Cardiac fibroblast (primary cell): ENCODE results near the gene SMPDL3B.

Experiments
- DNase-seq, 2 donors: peaks; one replicate each; pipeline versions ENCODE4 v3.0.0 to v3.0.0-alpha.2; 2010; ENCODE audit warnings: low read depth in 2 of 2
- H3K4me3 ChIP-seq, 2 donors: replicated peaks in 1 of 2; 1 replicate in 1 of 2; 2 replicates in 1 of 2; pipeline ENCODE4 v1.5.1; 2011; ENCODE audit warnings: low read depth in 2 of 2, low read length in 2 of 2, mild to moderate bottlenecking in 2 of 2, moderate library complexity in 1 of 2
- TF ChIP-seq, protein P1 (sequence below): IDR thresholded peaks from one replicate; pipeline ENCODE4 v1.5.1; 2011; ENCODE audit warnings: low read depth, mild to moderate bottlenecking, low read length, inconsistent platforms

SMPDL3B gene

DNA sequence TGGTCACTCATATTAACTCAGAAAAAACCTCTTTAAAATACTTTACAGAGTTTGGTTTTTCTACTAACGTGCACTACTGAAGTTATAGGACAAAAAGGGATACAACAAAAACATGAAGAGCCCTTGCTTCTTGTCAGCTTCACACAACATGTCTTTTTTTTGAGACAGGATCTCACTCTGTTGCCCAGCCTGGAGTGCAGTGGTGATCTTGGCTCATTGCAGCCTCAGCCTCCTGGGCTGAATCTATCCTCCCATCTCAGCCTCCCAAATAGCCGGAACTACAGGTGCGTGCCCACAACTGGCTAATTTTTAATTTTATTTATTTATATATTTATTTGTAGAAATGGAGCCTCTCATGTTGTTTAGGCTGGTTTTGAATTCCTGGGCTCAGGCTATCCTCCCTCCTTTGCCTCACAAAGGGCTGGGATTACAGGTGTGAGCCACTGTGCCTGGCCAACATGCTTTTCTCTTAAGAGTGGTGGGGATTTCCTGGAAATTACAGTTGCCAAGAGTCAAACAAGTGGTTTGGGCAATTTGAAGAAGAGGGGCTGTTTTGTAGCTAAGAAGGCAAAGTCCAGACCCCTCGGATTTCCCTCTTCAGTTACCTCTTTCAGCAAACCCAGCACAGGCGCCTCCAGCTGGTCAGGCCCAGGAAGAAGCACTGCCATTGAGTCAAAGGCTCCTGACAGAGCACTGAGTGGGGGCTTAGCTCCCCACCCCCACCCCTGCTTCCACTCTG lies 6.4 kb upstream of the SMPDL3B start:
- DNase-seq, result peak in 1 of 2 donors; percentile 22
- TF ChIP-seq, protein P1, sequence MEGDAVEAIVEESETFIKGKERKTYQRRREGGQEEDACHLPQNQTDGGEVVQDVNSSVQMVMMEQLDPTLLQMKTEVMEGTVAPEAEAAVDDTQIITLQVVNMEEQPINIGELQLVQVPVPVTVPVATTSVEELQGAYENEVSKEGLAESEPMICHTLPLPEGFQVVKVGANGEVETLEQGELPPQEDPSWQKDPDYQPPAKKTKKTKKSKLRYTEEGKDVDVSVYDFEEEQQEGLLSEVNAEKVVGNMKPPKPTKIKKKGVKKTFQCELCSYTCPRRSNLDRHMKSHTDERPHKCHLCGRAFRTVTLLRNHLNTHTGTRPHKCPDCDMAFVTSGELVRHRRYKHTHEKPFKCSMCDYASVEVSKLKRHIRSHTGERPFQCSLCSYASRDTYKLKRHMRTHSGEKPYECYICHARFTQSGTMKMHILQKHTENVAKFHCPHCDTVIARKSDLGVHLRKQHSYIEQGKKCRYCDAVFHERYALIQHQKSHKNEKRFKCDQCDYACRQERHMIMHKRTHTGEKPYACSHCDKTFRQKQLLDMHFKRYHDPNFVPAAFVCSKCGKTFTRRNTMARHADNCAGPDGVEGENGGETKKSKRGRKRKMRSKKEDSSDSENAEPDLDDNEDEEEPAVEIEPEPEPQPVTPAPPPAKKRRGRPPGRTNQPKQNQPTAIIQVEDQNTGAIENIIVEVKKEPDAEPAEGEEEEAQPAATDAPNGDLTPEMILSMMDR, result no peak
- H3K4me3 ChIP-seq, result no peak overlapping the region

DNA sequence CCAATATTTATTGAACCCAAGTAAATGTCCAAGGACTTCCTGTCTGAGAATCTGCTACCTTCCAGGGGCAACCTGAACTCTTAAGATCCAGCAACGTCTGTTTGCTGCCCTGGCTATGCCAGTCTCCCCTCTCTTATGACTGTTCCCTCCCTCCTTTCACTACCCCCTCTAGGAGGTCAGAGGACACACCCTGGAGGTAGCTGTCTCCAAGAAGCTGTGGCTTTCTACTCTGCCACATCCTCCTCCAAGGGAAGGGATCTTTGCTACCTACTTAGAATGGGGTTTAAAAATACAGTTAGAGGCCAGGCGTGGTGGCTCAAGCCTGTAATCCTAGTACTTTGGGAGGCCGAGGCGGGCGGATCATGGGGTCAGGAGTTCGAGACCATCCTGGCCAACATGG lies 3.6 kb upstream of the SMPDL3B start:
- H3K4me3 ChIP-seq, result no peak overlapping the region
- no peak for DNase-seq
- TF ChIP-seq, protein P1, result no peak

DNA sequence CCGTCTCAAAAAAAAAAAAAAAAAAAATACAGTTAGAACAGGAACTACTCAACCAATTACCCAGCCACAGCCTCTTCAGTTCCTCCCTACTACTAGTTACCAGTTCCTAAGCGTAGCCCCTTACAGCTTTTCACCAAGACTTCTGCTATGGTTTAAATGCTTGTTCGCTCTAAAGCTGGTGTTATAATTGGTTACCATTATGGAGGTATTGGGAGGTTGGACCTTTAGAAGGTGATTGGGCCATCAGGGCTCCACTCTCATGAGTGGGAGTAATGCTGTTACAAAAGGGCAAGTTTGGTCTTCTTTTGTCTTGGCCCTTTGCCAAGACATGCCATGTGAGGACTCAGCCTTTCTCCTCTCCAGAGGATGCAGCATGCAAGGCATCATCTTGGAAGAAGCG lies 3.0 kb upstream of the SMPDL3B start:
- TF ChIP-seq, protein P1, result no peak
- no peak overlapping the region for H3K4me3 ChIP-seq
- DNase-seq, result peak in 1 of 2 donors; percentile 17

DNA sequence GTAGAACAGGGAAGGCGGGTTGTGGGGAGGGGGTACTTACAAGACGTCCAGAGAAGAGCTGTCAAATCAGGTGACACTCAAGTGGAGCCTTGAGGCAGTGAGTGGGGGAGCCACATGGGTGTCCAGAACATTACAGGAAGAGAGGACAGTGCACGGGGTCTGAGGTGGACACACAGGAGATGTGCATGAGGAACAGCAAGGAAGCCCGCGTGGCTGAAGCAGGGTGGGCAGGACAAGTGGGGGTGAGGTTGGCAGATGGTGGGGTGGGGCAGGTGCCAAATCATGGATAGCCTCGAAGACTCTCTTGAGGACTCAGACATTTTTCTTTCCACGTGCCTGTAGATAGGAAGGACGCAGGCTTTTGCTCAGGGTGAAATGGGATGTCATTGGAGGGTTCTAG lies 921 bp downstream of the SMPDL3B start:
- DNase-seq, result no peak
- TF ChIP-seq, protein P1, result no peak
- H3K4me3 ChIP-seq, result no peak overlapping the region

DNA sequence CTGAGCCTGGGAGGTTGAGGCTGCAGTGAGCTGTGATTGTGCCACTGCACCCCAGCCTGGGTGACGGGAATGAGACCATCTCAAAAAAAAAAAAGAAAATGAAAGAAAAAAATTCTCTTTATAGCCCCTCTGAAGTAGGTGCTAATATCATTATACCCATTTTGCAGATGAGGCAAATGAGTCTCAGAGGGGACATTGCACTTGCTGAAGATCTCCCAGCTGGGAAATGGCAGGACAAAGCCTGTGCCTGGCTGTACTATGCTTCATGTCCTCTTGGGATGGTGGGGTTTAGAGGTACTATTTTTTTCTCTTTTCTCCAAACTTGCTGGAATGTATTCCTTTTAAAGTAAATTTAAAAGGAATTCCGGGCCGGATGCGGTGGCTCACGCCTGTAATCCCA lies 1.6 kb downstream of the SMPDL3B start:
- H3K4me3 ChIP-seq, result no peak overlapping the region
- TF ChIP-seq, protein P1, result no peak
- DNase-seq, result no peak

DNA sequence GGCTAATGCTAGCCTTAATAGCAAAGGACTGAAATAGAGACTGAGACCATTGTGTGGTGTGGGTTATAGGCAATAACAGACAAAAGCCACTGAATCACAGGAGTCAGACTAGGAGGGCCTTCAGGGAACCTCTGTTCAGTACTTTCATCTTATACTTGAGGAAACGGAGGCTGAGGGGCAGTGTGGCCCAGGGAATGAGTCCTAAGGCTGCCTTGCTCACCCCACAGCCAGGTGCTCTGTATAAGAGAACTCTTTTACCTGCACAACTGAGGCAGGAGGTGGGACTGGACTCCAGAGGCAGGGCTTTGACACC lies 2.7 kb downstream of the SMPDL3B start:
- no peak for DNase-seq
- H3K4me3 ChIP-seq, result no peak overlapping the region
- TF ChIP-seq, protein P1, result no peak

DNA sequence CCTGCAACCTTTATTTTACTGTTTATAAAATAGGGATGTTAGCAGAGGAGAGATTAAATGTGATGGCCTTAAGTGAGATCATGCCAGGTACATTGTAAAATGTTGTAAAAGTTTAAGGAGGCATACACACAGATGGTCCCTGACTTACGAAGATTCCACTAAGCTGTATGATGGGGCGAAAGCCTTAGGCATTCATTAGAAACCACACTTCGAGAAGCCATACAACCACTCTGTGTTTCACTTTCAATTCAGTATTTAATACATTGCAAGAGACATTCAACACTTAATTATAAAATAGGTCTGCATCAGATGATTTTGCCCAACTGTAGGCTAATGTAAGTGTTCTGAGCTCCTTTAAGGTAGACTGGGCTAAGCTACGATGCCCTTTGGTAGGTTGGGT lies 3.7 kb downstream of the SMPDL3B start:
- no peak for DNase-seq
- no peak overlapping the region for H3K4me3 ChIP-seq
- TF ChIP-seq, protein P1, result no peak
